Measurements from ENCODE around the gene DSC2. TPM values are rescaled to one million over a fixed set of nuclear protein-coding genes. Genes with fewer than 3 reads are reported as not detected.

DSC2 gene
- total RNA-seq, 1 donor from 2014 or later, result not detected

DNA sequence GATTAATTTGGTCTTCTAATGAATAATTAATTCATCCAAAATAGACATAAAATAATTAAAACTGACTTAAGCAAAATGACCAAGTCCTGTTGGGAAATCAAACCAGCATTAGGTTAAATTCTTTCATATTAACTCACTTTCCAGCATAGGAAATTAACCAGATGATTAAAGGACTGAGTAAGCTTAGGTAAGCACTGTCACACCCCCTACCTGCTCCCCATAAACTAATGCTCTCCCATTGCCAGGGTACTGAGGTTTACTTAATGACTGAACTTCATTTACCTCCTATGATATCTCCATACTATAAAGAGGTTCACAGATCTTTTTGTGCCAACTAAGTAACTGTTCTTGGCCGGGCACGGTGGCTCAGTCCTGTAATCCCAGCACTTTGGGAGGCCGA lies 13.7 kb downstream of the DSC2 start:
- no peak overlapping the region for H3K4me3 Mint-ChIP-seq

DNA sequence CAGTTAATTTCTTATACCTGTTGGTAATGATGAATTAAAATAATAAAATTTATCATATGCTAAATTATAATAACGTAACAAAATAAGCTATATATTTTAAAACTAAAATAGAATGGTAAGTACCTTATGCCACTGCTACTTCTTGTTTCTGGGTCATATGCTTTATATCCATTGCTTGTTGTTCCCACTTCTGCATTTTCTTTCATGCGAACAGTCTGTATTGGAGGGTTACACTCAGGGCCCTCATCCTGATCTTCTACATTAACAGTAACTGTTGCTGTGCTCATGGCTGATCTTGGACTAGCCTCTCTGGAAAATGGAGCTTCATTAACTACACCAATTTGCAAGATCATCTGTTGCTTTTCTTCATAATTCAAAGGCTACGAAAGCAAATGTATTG lies 22.2 kb downstream of the DSC2 start:
- Mint-ChIP-seq H3K9me3 (peaks cover 4% of the 10 kb centered on the region), H3K27ac (no peak overlapping the region), H3K4me1 (no peaks in the 10 kb centered on the region), H3K27me3 (no peaks in the 10 kb centered on the region), H3K4me3 (no peak overlapping the region), H3K36me3 (ENCODE audit: low read depth) (no peaks in the 10 kb centered on the region)
- DNase-seq (no peak), ATAC-seq (ENCODE audit: low read depth) (no peak)
- TF ChIP-seq, protein P1, sequence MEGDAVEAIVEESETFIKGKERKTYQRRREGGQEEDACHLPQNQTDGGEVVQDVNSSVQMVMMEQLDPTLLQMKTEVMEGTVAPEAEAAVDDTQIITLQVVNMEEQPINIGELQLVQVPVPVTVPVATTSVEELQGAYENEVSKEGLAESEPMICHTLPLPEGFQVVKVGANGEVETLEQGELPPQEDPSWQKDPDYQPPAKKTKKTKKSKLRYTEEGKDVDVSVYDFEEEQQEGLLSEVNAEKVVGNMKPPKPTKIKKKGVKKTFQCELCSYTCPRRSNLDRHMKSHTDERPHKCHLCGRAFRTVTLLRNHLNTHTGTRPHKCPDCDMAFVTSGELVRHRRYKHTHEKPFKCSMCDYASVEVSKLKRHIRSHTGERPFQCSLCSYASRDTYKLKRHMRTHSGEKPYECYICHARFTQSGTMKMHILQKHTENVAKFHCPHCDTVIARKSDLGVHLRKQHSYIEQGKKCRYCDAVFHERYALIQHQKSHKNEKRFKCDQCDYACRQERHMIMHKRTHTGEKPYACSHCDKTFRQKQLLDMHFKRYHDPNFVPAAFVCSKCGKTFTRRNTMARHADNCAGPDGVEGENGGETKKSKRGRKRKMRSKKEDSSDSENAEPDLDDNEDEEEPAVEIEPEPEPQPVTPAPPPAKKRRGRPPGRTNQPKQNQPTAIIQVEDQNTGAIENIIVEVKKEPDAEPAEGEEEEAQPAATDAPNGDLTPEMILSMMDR (IDR thresholded peaks at IDR 0.05), result no peak
- ChIA-PET POLR2A (no interaction called here), CTCF (no interaction called here)
- intact Hi-C loops (cut with micrococcal nuclease), result no loop called here

More for the DNA sequence above, 13.7 kb downstream of the DSC2 start:
- H3K4me1 Mint-ChIP-seq, result no peaks in the 10 kb centered on the region
- intact Hi-C loops (cut with micrococcal nuclease), result no loop called here
- no peak overlapping the region for H3K27ac Mint-ChIP-seq
- DNase-seq (no peak), ATAC-seq (ENCODE audit: low read depth) (no peak)
- TF ChIP-seq, protein P1 (IDR thresholded peaks at IDR 0.05), result no peak
- POLR2A ChIA-PET, result no interaction called here
- H3K9me3 Mint-ChIP-seq, result no peaks in the 10 kb centered on the region
- CTCF ChIA-PET, result no interaction called here
- no peaks in the 10 kb centered on the region for H3K27me3 Mint-ChIP-seq
- no peaks in the 10 kb centered on the region for H3K36me3 Mint-ChIP-seq (ENCODE audit: low read depth)

DNA sequence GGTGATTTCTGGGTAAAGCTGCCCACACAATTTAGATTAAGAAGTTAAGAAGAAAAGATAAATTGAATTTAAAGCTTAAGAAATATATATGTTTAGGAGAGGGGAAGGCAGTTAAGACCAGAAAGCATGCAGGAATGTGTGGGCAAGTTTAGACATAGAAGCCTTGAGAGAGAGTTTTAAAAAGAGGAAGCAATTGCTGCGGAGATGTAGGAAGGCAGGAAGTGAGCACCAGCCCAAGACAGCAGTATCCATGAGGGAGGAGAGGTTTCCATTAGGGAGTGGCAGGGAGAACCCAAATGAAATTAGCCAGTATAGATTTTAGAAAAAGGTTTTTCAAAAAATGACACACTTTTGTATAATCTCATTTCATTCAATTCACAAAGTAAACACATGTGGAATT lies 24.3 kb downstream of the DSC2 start:
- H3K27ac Mint-ChIP-seq, result no peak overlapping the region
- intact Hi-C loops (cut with micrococcal nuclease), result no loop called here
- CTCF ChIA-PET, result no interaction called here
- H3K9me3 Mint-ChIP-seq, result peaks cover 7% of the 10 kb centered on the region
- ATAC-seq (ENCODE audit: low read depth), result no peak
- POLR2A ChIA-PET, result no interaction called here
- H3K27me3 Mint-ChIP-seq, result no peaks in the 10 kb centered on the region
- no peaks in the 10 kb centered on the region for H3K36me3 Mint-ChIP-seq (ENCODE audit: low read depth)
- no peak overlapping the region for H3K4me3 Mint-ChIP-seq
- no peak for DNase-seq
- TF ChIP-seq, protein P1 (IDR thresholded peaks at IDR 0.05), result no peak
- no peaks in the 10 kb centered on the region for H3K4me1 Mint-ChIP-seq

DNA sequence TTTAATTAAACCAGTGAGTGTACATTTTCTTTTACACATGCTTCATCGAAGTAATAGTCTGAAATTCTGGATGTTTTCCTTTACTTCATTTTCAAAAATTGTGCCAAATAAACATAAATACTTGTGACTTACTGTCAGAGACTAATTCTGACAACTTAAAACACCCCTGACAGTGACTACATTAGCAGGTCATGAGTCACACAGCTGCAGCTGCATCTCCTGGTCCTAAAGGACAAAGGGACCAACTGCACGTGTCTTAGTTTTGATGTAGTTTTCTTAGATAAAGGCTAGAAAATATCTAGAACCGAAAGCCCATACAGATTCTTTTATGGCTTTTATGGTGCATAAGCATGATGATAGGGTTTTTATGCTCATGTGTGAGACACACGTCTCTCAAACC lies 30.0 kb downstream of the DSC2 start:
- POLR2A ChIA-PET, result no interaction called here
- Mint-ChIP-seq H3K36me3 (ENCODE audit: low read depth) (no peaks in the 10 kb centered on the region), H3K9me3 (peaks cover 7% of the 10 kb centered on the region), H3K27me3 (no peaks in the 10 kb centered on the region), H3K27ac (no peak overlapping the region), H3K4me1 (no peaks in the 10 kb centered on the region), H3K4me3 (no peak overlapping the region)
- intact Hi-C loops (cut with micrococcal nuclease), result no loop called here
- CTCF ChIA-PET, result no interaction called here
- ATAC-seq (ENCODE audit: low read depth), result no peak
- no peak for DNase-seq
- TF ChIP-seq, protein P1 (IDR thresholded peaks at IDR 0.05), result no peak

DNA sequence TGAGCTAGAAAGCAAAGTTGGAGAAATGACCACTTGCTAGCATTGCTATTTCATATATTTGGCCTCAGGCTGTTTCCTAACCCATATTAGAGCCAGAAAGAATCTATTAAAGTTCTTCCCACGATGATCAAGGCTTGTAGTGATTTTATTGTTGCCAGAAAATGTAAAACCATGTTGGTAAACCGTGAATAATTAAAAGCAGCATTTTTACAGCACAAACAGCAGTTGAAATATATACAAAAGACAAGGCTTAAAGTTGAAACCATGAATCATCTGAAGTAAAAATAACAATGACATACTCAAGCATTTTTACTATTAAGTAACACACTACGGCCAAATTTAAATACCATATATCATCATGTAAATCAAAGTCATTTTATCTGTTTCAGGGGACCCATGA lies 32.0 kb downstream of the DSC2 start:
- intact Hi-C loops (cut with micrococcal nuclease), result no loop called here
- ATAC-seq (ENCODE audit: low read depth), result no peak
- no peaks in the 10 kb centered on the region for H3K36me3 Mint-ChIP-seq (ENCODE audit: low read depth)
- ChIA-PET CTCF (no interaction called here), POLR2A (no interaction called here)
- no peak overlapping the region for H3K27ac Mint-ChIP-seq
- TF ChIP-seq, protein P1 (IDR thresholded peaks at IDR 0.05), result no peak
- H3K27me3 Mint-ChIP-seq, result no peaks in the 10 kb centered on the region
- no peaks in the 10 kb centered on the region for H3K4me1 Mint-ChIP-seq
- no peak overlapping the region for H3K4me3 Mint-ChIP-seq
- H3K9me3 Mint-ChIP-seq, result peaks cover 3% of the 10 kb centered on the region
- DNase-seq, result no peak
